Chondrocyte (in vitro differentiated cells): Measurements from ENCODE around the gene SYTL1. TPM values are rescaled to one million over a fixed set of nuclear protein-coding genes. Genes with fewer than 3 reads are reported as not detected.

Experiments
- DNase-seq: peaks from one replicate; pipeline ENCODE4 v3.0.0; 2021; ENCODE audit warnings: mixed read lengths, low spot score
- H3K27ac Mint-ChIP-seq: one replicate; pipeline ENCODE4 v1.8.0; 2021; ENCODE audit warnings: mild to moderate bottlenecking, moderate library complexity, mixed read lengths; ENCODE audit not compliant: unreplicated experiment
- H3K27me3 Mint-ChIP-seq: 2 replicates; pipeline ENCODE4 v1.8.0; 2021; ENCODE audit warnings: low read depth, mixed read lengths
- H3K36me3 Mint-ChIP-seq: 2 replicates; pipeline ENCODE4 v1.8.0; 2021; ENCODE audit warnings: low read depth, mixed read lengths
- H3K4me1 Mint-ChIP-seq: 2 replicates; pipeline ENCODE4 v1.8.0; 2021; ENCODE audit warnings: low read depth, mild to moderate bottlenecking, mixed read lengths
- H3K4me3 Mint-ChIP-seq: one replicate; pipeline ENCODE4 v1.8.0; 2021; ENCODE audit warnings: mild to moderate bottlenecking, moderate library complexity, mixed read lengths; ENCODE audit not compliant: unreplicated experiment
- H3K9me3 Mint-ChIP-seq: 2 replicates; pipeline ENCODE4 v1.8.0; 2021; ENCODE audit warnings: low read depth, mixed read lengths
- CTCF ChIP-seq: fragments of 200-600 bp; sonication (generic); IDR thresholded peaks from 2 replicates; pipeline ENCODE4 v1.5.0; 2021; ENCODE audit warnings: antibody characterized with exemption, mild to moderate bottlenecking, moderate library complexity
- total RNA-seq: library from RNA; stranded (reverse); gene quantifications from 3 replicates; pipeline ENCODE4 v1.2.1, GENCODE V29; 2021

The SYTL1 gene
- total RNA-seq, 1 donor from 2014 or later: 1.2 TPM

- Mint-ChIP-seq H3K4me1 (peaks cover 45% of the 10 kb centered on the region), H3K9me3 (no peaks in the 10 kb centered on the region), H3K36me3 (peaks cover 6% of the 10 kb centered on the region), H3K27me3 (no peaks in the 10 kb centered on the region), H3K4me3 (no peak overlapping the region), H3K27ac (peak overlapping the region; percentile 4)
- TF ChIP-seq CTCF: no peak
- no peak for DNase-seq
Observed at GRCh38 chr1:27297903-27298302, 43.9 kb upstream of the SYTL1 start.

GRCh38 chr1:27298632-27299384 lies 43.0 kb upstream of the SYTL1 start:
- Mint-ChIP-seq H3K9me3 (no peaks in the 10 kb centered on the region), H3K27me3 (no peaks in the 10 kb centered on the region), H3K4me1 (peaks cover 45% of the 10 kb centered on the region), H3K36me3 (peaks cover 6% of the 10 kb centered on the region), H3K4me3 (no peak overlapping the region), H3K27ac (peak overlapping the region; percentile 93)
- TF ChIP-seq CTCF: no peak
- DNase-seq: no peak

GRCh38 chr1:27299385-27300271 lies 42.2 kb upstream of the SYTL1 start:
- peak; percentile 96 for DNase-seq
- Mint-ChIP-seq H3K4me1 (peaks cover 45% of the 10 kb centered on the region), H3K4me3 (no peak overlapping the region), H3K27ac (peak overlapping the region; percentile 93), H3K36me3 (peaks cover 7% of the 10 kb centered on the region), H3K27me3 (no peaks in the 10 kb centered on the region), H3K9me3 (no peaks in the 10 kb centered on the region)
- TF ChIP-seq CTCF: no peak

- H3K36me3 Mint-ChIP-seq: peaks cover 7% of the 10 kb centered on the region
- DNase-seq: peak; percentile 95
- H3K4me1 Mint-ChIP-seq: peaks cover 45% of the 10 kb centered on the region
- H3K4me3 Mint-ChIP-seq: no peak overlapping the region
- no peaks in the 10 kb centered on the region for H3K9me3 Mint-ChIP-seq
- peak overlapping the region; percentile 93 for H3K27ac Mint-ChIP-seq
- H3K27me3 Mint-ChIP-seq: no peaks in the 10 kb centered on the region
- TF ChIP-seq CTCF: peak; percentile 99
Observed at GRCh38 chr1:27300341-27301051, 41.3 kb upstream of the SYTL1 start.

GRCh38 chr1:27301052-27301422 lies 40.8 kb upstream of the SYTL1 start:
- H3K27me3 Mint-ChIP-seq: no peaks in the 10 kb centered on the region
- TF ChIP-seq CTCF: peak; percentile 55

More at GRCh38 chr1:27301052-27301422, 40.8 kb upstream of the SYTL1 start:
- H3K4me3 Mint-ChIP-seq: no peak overlapping the region
- no peaks in the 10 kb centered on the region for H3K9me3 Mint-ChIP-seq
- no peak for DNase-seq
- H3K4me1 Mint-ChIP-seq: peaks cover 45% of the 10 kb centered on the region
- H3K27ac Mint-ChIP-seq: peak overlapping the region; percentile 93
- H3K36me3 Mint-ChIP-seq: peaks cover 6% of the 10 kb centered on the region
